T-helper 2 cell treated with Interferon-gamma antibody and Interleukin-4, amounts not matched to agents 5 μg/mL and 100 μg/mL, for 36 hours (primary cell): ENCODE results near the gene DHX32.
"Not testable (repeated sequence)": the region's sequence is repeated elsewhere in the genome, so short reads cannot be mapped to it uniquely, and the experiment has no call there.

Experiments
- DNase-seq: peaks from one replicate; pipeline ENCODE4 v3.0.0; 2021; ENCODE audit warnings: low spot score
- H3K27ac Mint-ChIP-seq: one replicate; pipeline ENCODE4 v1.8.0; 2021; ENCODE audit warnings: mild to moderate bottlenecking, mixed read lengths
- H3K27me3 Mint-ChIP-seq: one replicate; pipeline ENCODE4 v1.8.0; 2021; ENCODE audit warnings: low read depth, mixed read lengths
- H3K36me3 Mint-ChIP-seq: one replicate; pipeline ENCODE4 v1.8.0; 2021; ENCODE audit warnings: low read depth, mixed read lengths
- H3K4me1 Mint-ChIP-seq: one replicate; pipeline ENCODE4 v1.8.0; 2021; ENCODE audit warnings: low read depth, mixed read lengths
- H3K4me3 Mint-ChIP-seq: one replicate; pipeline ENCODE4 v1.8.0; 2022; ENCODE audit warnings: mild to moderate bottlenecking, moderate library complexity, mixed read lengths
- H3K9me3 Mint-ChIP-seq: one replicate; pipeline ENCODE4 v1.8.0; 2021; ENCODE audit warnings: mixed read lengths

Gene DHX32

DNA sequence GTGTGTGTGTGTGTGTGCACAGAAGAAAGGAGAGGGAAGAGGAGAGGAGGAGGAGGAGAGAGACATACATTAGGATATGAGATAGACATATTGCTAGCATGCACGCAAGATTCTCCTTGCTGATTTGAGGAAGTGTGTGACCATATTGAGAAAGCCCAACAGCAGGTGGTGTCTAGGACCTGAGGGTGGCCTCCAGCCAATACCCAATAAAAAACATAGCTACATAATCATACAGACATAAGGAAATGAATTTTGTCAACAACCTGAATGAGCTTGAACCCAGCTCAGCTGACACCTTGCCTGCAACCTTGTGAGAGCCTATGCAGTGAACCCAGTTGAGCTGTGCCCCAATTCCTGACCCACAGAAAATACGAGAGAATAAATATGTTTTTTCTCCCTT lies 26.5 kb upstream of the DHX32 start:
- H3K4me1 Mint-ChIP-seq, H3K36me3 Mint-ChIP-seq, H3K9me3 Mint-ChIP-seq, H3K27me3 Mint-ChIP-seq, DNase-seq, H3K27ac Mint-ChIP-seq, H3K4me3 Mint-ChIP-seq: not testable (repeated sequence)

DNA sequence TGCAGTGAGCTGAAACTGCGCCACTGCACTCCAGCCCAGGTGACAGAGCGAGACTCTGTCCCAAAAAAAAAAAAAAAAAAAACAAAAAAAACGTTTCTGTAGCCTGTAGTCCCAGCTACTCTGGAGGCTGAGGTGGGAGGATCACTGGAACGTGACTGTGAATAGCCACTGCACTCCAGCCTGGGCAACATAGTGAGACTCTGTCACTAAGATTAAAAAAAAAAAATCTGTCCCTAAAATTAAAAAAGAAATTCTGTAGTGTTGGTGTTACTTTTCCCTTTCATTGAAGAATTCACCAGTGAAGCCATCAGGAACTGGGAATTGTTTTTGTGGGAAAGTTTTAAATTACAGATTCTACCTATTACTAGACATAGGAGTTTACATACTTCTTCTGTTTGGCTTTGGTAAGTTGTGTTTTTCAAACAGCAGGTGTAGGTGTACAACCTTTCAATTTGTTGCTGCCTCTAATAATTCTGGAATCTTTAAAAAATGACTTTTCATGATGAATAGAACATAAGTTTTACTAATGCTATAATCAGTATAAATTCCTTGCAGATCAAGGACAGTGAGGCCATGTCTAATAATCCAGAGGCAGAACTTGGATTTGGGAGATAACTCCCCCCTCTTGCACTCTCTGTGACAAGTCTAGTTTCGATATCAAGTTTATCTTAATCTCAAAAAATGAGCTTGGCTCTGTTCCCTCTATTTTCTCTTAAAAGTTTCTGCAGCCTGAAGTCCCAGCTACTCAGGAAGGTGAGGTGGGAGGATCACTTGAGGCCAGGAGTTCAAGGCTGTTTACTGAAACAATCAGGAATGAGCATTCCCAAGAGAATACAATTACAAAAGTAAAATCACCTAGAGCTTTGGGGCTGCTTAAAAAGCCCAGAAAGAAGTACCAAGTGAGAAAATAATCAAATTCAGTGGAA lies 24.2 kb upstream of the DHX32 start:
- not testable (repeated sequence) for H3K36me3 Mint-ChIP-seq, H3K4me3 Mint-ChIP-seq, DNase-seq, H3K4me1 Mint-ChIP-seq, H3K9me3 Mint-ChIP-seq, H3K27me3 Mint-ChIP-seq, H3K27ac Mint-ChIP-seq

DNA sequence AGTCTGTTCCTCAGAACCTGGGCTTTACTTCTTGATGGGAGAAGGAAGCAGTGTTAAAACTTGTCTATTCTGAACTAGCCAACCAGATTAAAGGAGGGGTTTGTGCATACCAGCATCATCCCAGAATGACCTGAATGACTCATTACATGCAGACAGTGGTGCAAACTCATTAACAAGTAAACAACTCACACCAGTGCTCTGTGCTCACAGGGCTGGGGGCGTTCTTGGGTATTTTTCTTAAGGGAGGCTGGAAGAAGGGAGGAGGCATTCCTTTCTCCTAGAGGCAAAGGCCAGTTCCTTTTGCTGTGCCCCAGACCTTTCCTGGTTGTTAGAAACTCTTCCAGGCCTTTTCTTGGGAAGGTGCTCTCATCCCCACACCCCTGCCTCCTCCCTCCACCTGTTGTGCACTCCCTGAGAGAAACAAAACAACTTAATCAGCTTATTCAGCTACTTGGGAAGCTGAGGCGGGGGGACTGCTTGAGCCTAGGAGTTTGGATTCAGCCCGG lies 22.1 kb upstream of the DHX32 start:
- H3K4me1 Mint-ChIP-seq, H3K27ac Mint-ChIP-seq, H3K4me3 Mint-ChIP-seq, H3K27me3 Mint-ChIP-seq, H3K36me3 Mint-ChIP-seq, H3K9me3 Mint-ChIP-seq, DNase-seq: not testable (repeated sequence)

DNA sequence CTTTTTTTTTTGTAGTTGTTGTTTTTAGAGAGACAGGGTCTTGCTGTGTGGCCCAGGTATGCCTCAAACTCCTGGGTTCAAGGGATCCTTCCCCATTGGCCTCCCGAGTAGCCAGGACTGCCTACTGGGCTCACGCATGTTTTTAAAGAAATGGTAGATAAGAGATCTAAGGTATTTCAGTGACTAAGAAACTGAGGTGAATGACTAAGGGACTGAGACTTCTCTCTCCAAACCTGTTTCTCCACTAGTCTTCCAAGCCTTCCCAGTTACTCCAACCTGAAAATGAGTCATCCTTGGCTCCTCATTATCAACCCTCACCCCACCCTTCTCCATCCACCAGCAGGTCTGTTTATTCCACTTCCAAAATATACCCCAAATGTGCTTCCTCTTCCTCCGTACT lies 19.9 kb upstream of the DHX32 start:
- H3K9me3 Mint-ChIP-seq, H3K27ac Mint-ChIP-seq, DNase-seq, H3K4me1 Mint-ChIP-seq, H3K4me3 Mint-ChIP-seq, H3K36me3 Mint-ChIP-seq: not testable (repeated sequence)
- peaks cover 14% of the 10 kb centered on the region for H3K27me3 Mint-ChIP-seq

DNA sequence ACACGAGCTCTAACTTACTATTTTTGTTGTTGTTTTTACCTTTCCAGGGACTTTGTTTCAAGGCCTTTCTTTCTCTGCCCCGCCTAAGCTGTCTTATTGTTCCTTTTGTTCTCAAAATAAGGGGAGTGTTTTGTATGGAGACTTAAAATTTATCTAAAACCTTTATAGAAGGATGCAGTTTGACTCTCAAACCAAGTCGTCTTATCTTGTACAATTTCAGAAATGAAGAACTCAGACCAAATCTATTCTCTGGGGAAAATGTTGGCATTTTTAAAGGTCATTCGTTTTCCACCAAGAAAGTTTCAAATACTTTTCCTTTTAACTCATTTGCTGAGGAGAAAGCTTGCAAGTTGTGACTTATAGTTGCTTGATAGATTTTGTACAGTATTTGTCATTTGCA lies 16.2 kb upstream of the DHX32 start:
- H3K36me3 Mint-ChIP-seq: not testable (repeated sequence)

DNA sequence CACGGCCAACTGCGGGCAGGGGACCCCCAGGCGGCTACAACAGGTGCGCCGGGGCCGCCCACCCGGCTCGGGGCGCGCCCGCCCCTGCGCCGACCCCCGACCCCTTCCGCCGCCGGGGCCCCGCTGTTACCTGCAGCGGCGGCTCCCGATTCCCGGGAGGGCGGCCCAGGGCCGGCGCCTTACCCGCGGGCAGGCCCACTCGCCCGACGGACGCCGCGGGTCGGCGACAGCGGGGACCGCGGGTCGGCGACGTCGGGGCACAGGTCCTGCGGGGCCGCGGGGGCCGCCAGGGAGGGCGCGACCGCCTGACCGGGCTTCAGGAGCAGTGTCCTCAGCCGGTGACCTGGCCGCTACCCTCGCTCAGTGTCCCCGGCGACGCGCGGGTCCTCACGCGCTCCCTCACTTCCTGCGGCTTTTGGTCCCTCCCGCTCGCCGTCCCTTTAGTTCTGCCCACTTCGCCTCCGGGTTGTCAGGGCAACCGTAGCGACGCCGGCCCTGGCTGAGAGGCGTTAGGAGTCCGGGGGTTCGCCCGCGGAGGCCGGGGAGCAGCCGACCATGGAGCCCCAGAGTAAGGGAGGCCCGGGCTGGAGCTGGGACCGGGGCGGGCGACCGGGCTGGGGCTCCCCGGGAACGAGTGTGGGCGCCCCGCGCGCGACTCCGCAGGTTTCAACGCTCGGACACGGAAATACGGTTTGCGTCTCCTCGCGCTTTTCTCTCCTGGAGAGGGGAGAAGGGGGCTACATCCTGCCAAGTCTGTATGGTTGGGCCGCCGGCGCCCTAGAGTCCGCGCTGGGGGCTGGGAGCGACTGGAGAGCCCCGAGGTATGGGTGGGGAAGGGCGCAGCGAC lies 15.2 kb upstream of the DHX32 start, which contains the start of gene FANK1:
Gene FANK1 (plus strand): TSS at position 477 of the 847 bp plus-strand sequence. CDS start 79 bp downstream, at position 556.
- H3K27me3 Mint-ChIP-seq: peaks cover 26% of the 10 kb centered on the region
- not testable (repeated sequence) for H3K9me3 Mint-ChIP-seq, H3K36me3 Mint-ChIP-seq
- peaks cover 14% of the 10 kb centered on the region for H3K4me1 Mint-ChIP-seq
- DNase-seq: peak; percentile 83
- peak within 1 kb of the TSS; percentile 88 for H3K4me3 Mint-ChIP-seq
- peak within 1 kb of the TSS; percentile 76 for H3K27ac Mint-ChIP-seq

More for the DNA sequence above, 16.2 kb upstream of the DHX32 start:
- peak overlapping the region; percentile 88 for H3K4me3 Mint-ChIP-seq
- H3K27ac Mint-ChIP-seq, DNase-seq, H3K9me3 Mint-ChIP-seq: not testable (repeated sequence)
- peaks cover 26% of the 10 kb centered on the region for H3K27me3 Mint-ChIP-seq
- peaks cover 14% of the 10 kb centered on the region for H3K4me1 Mint-ChIP-seq

DNA sequence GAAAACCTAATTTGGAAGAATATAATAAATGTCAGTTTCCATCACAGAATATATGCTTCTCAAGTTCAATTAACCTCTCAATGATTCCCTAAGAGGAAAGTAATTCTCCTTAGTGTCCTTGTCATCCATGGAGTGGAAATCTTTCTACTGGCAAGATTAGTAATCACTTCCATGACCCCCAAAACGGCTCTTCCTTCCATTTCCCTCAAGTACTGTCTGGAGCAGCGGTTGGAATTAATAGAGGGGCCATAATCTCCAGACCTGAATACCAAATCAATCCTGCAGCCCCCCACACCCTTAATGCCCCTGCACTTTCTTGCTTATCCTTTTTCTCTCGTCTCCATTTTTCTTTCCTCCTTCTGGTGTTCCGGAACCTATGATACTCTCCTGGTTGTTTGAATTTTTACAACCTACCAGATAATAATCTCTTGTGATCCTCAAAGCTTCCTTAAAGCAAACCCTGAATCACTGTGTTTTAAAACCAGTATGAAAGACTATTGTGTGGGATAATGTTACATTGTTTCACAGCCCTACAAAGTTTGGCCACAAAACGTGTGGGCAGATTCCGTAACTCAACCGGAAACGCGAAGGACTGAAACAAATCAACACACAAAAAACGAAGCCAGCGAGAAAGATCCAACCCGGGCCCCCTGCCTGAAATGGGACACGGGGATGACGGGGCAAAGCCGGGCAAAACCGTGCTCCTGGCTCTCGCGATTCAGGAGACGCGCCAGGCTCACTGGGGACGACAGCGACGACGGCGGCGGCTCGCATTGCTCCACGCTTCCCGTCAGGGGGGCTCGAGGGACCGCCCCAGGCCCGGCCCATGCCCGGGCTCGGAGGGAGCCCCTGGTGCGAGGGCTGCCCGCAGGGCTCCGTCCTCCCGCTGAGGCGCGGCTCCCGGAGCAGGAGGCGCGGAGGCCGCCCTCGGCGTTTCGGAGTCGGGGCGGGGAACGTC lies 14.3 kb upstream of the DHX32 start:
- H3K27me3 Mint-ChIP-seq: peaks cover 26% of the 10 kb centered on the region
- DNase-seq: peak; percentile 31
- H3K36me3 Mint-ChIP-seq, H3K9me3 Mint-ChIP-seq: not testable (repeated sequence)
- H3K27ac Mint-ChIP-seq: peak overlapping the region; percentile 76
- H3K4me3 Mint-ChIP-seq: peak overlapping the region; percentile 82
- peaks cover 14% of the 10 kb centered on the region for H3K4me1 Mint-ChIP-seq

DNA sequence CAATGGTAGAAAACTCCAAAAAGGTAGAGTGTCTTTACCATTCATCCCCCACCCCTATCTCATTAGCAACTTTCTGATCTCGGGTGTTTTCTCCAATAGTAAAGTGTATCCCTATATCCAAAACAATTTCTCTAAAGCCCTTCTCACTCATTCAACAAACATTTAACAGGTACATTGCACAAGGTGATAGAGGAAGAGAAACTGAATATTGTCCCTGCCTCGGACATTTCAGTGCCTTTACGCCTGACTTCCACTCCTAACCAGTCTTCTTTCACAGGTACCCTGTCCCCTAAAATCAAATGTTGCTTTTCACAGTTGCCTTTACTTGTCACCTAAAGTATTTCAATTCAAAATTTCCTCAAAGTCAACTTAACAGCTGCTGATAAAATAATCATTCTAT lies 13.1 kb upstream of the DHX32 start:
- H3K4me3 Mint-ChIP-seq, DNase-seq, H3K9me3 Mint-ChIP-seq, H3K27ac Mint-ChIP-seq, H3K36me3 Mint-ChIP-seq: not testable (repeated sequence)
- H3K4me1 Mint-ChIP-seq: peaks cover 14% of the 10 kb centered on the region
- peaks cover 26% of the 10 kb centered on the region for H3K27me3 Mint-ChIP-seq

DNA sequence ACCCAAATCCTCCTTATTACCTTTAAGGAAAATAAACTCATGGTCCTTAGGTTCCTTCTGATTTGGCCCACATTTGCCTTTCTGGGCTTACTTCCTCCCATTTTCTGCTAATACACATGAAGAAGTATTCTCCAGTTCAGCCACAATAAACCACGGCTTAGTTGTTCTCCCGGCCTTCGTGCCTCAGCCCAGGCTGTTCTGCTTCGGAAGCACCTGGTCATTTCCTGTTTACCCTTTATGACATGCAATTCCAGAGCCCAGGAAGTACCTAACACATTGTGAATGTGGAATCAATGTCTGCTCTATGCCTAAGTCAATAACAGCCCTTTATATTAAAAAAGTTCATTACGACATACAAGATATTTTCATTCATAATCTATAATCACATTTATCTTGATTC lies 11.3 kb upstream of the DHX32 start:
- peaks cover 14% of the 10 kb centered on the region for H3K4me1 Mint-ChIP-seq
- not testable (repeated sequence) for H3K4me3 Mint-ChIP-seq, H3K36me3 Mint-ChIP-seq, DNase-seq, H3K27ac Mint-ChIP-seq, H3K9me3 Mint-ChIP-seq
- H3K27me3 Mint-ChIP-seq: peaks cover 22% of the 10 kb centered on the region

DNA sequence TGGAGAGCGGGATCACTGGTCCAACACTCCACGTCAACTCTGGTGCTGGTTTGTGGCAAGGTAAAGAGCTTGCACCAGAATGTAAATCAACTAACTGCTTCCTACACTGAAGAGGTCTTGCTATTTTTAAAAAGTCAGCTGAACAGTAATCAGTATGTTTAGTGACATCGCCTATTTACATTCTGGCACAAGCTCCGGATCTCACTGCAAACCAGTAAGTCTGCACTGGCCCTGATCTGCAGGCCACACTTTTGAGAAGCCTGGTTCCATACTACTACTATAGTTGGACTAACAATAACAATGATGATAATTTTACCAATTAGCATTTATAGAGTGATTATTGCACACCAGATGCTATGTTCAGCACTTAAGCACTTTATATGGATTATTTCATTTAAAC lies 8.3 kb upstream of the DHX32 start:
- not testable (repeated sequence) for H3K4me1 Mint-ChIP-seq, H3K27me3 Mint-ChIP-seq, DNase-seq, H3K27ac Mint-ChIP-seq, H3K9me3 Mint-ChIP-seq, H3K36me3 Mint-ChIP-seq, H3K4me3 Mint-ChIP-seq

DNA sequence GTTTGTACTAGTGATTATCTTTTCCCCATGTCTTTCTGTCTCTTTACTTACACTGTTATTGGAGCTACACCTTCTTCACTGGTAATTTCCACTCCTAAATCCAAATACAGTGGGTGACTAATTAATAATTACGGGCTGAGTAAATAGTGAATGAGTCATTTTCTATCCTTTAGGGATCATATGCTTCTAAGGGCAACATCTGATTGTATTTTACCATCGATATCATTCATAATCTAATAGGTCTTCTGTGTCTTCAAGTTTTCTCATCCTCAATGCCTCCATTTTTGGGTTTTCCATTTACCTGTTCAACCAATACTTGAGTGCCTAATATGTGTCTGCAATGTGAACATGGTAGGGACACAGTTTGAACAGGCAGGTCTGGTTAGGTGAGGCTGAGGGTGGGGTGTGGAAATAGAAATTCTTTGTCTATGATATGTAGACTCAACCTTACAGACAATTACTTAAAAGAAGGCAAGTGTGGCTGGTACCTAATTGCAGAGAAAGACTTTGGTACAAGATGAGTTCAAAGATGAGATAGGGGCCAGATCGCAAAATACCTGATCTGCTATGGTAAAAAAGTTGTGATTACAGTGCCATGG lies 5.9 kb upstream of the DHX32 start:
- Mint-ChIP-seq H3K9me3 (no peaks in the 10 kb centered on the region), H3K4me3 (no peak overlapping the region), H3K36me3 (peaks cover 2% of the 10 kb centered on the region), H3K27me3 (no peaks in the 10 kb centered on the region), H3K4me1 (no peaks in the 10 kb centered on the region), H3K27ac (no peak overlapping the region)
- DNase-seq: no peak

DNA sequence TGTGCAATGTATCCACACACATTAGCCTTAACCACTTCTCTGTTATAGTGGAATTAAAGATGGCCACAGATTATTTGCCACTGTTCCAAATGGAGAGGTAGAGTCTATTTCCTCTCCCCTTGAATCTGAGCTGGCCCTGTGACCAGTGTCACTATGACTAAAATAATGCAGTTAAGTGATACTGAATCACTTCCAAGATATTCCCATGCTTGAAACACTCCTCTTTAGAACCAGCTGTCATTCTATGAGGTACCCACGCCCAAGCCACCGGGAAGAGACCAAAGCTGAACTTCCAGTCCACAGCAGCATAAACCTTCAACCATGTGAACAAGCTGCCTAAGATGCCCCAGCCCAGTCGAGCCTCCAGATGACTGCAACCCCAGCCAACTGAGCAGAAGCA lies 2.1 kb upstream of the DHX32 start:
- Mint-ChIP-seq H3K27ac (no peak overlapping the region), H3K36me3 (peaks cover 2% of the 10 kb centered on the region), H3K27me3 (no peaks in the 10 kb centered on the region), H3K9me3 (no peaks in the 10 kb centered on the region), H3K4me3 (no peak overlapping the region), H3K4me1 (no peaks in the 10 kb centered on the region)
- no peak for DNase-seq

DNA sequence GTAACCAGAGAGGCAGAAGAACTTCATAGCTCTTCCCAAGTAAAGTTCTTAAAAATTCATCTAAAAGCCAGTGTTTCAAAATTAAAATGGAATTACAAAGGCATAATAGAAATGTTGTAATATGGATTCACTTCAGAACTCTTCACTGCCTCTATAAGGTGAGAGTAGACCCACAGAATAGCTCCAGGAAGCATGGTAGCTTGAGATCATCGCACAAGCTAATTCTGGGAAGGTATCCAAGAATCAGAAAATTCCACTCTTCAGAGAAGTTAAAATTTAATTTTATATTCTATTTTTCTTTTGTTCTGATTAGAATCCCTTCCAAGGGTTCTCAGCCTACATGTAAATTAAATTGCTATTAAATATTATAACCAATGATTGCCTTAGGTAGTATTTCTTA lies 1.5 kb upstream of the DHX32 start:
- Mint-ChIP-seq H3K9me3 (no peaks in the 10 kb centered on the region), H3K4me3 (no peak overlapping the region), H3K36me3 (peaks cover 2% of the 10 kb centered on the region), H3K4me1 (no peaks in the 10 kb centered on the region), H3K27ac (no peak overlapping the region), H3K27me3 (no peaks in the 10 kb centered on the region)
- no peak for DNase-seq
